ENCODE results near the gene LAMC1.

The LAMC1 gene

GRCh38 chr1:183080406-183080805 lies 57.2 kb downstream of the LAMC1 start:
- DNase-seq: no peak

GRCh38 chr1:183081402-183082120 lies 58.3 kb downstream of the LAMC1 start:
- no peak for DNase-seq

- no peak for DNase-seq
These were observed 59.4 kb downstream of the LAMC1 start for GRCh38 chr1:183082650-183083049.

GRCh38 chr1:183087001-183087400 lies 63.8 kb downstream of the LAMC1 start:
- DNase-seq: no peak

GRCh38 chr1:183089025-183089639 lies 65.9 kb downstream of the LAMC1 start:
- no peak for DNase-seq

GRCh38 chr1:183090391-183091006 lies 67.3 kb downstream of the LAMC1 start:
- DNase-seq: peak; percentile 73

- DNase-seq: no peak
These were observed 68.0 kb downstream of the LAMC1 start for GRCh38 chr1:183091181-183091580.

- DNase-seq: no peak
These were observed 69.1 kb downstream of the LAMC1 start for GRCh38 chr1:183092350-183092749.

- DNase-seq: no peak
These were observed 69.9 kb downstream of the LAMC1 start for GRCh38 chr1:183093066-183093668.

GRCh38 chr1:183093786-183094298 lies 70.6 kb downstream of the LAMC1 start:
- no peak for DNase-seq

- DNase-seq: no peak
These were observed 71.1 kb downstream of the LAMC1 start for GRCh38 chr1:183094351-183094750.

- DNase-seq: no peak
These were observed 73.1 kb downstream of the LAMC1 start for GRCh38 chr1:183096351-183096750.

- DNase-seq: peak; percentile 62
These were observed 73.7 kb downstream of the LAMC1 start for GRCh38 chr1:183096894-183097293.

- DNase-seq: no peak
These were observed 74.3 kb downstream of the LAMC1 start for GRCh38 chr1:183097438-183098051.

GRCh38 chr1:183098317-183098716 lies 75.1 kb downstream of the LAMC1 start:
- no peak for DNase-seq

- DNase-seq: no peak
These were observed 77.2 kb downstream of the LAMC1 start for GRCh38 chr1:183100361-183100974.

GRCh38 chr1:183101081-183101480 lies 77.9 kb downstream of the LAMC1 start:
- DNase-seq: no peak

GRCh38 chr1:183101841-183102276 lies 78.6 kb downstream of the LAMC1 start:
- no peak for DNase-seq

GRCh38 chr1:183103147-183103546 lies 79.9 kb downstream of the LAMC1 start:
- DNase-seq: no peak

- DNase-seq: no peak
These were observed 80.4 kb downstream of the LAMC1 start for GRCh38 chr1:183103577-183103976.

GRCh38 chr1:183105449-183105848 lies 82.2 kb downstream of the LAMC1 start:
- no peak for DNase-seq

- DNase-seq: no peak
These were observed 82.9 kb downstream of the LAMC1 start for GRCh38 chr1:183106166-183106565.

- no peak for DNase-seq
These were observed 83.5 kb downstream of the LAMC1 start for GRCh38 chr1:183106746-183107145.
